NCI-H187 treated with DMSO at 0.1 percent for 48 hours (cell line): Measurements from ENCODE around the gene SH2D5.

Experiments
- DNase-seq: peaks from one replicate; lab custom pipeline; 2025; lab: John Stamatoyannopoulos, UW

Gene SH2D5

DNA sequence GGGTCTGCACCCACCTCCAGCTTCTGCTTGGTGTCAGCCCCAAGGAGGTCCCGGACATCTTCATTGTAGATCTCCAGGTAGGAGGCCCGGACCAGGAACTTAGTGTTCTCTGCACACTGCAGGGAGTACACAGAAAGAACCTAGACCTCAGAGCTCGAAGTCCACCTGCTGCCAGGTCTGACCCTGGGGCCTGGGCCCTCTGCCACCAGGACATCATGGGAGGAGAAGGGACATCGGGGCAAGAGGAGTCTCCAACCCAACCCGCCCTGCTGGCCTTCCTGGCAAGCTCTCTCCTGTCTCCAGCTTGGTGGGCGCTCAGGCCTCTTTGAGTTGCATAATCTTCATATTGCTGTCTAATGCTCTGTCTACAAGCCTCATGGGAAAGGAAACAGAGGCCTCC lies 19.1 kb downstream of the SH2D5 start:
- DNase-seq, result no peak

DNA sequence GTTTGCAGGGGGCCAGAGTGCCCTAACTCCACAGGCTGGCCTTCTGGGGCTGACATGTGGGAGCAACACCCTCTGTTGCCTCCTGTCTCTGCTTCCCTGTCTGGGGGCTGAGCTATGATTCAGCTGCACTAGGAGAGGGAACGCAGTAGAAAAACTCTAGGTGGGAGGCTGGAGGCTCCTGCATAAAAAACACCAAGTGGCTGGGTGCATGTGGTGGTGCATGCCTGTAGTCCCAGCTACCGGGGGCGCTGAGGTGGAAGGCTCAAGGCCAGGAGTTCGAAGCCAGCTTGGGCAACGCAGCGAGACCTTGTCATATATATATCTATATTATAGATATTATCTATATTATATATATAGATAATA lies 20.3 kb downstream of the SH2D5 start:
- DNase-seq, result no peak

DNA sequence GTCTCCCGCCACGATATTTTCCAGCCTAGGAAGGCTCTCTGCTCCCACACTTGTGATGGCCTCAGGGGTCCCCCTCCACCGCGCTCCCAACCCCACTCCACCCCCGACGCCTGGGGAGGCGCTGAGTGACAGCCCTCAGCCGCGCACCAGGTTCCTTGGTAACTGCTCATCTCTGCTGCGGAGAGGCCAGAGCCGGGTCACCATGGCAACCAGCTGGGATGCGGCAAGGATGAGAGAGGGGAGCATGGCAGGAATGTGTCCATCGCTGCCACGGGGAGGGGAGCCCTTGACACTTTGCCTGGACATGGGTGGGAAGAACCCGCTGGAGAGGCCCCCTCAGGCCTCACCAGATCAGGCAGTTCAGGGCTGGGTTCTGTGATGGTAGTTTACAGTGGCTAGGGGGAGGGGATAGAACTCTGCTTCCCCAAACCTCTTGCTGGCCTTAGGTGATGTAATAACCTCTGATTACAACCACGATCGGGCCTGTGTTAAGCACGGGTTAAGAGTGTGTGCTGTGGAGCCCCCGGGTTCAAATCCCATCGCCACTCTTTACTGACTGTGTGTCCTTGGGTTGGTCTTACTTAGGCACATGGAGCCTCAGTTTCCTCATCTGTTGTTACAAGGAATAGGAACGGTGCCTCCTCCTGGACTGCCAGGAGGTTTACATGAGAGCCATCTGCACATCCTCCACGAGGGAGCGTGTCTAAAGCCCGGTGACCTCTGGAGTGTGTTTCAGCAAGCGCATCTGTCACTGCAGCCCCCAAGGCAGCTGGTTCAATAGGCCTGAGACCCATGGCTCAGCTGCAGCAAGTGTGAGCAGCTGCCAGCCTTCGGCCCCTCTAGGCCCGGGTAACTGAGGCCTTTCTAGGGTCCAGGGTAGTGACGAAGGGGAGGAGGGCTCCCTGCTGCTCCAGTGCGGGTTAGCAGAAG lies 21.0 kb downstream of the SH2D5 start:
- DNase-seq, result no peak

- DNase-seq, result no peak
These were observed 21.8 kb downstream of the SH2D5 start for GRCh38 chr1:20710469-20711284.

DNA sequence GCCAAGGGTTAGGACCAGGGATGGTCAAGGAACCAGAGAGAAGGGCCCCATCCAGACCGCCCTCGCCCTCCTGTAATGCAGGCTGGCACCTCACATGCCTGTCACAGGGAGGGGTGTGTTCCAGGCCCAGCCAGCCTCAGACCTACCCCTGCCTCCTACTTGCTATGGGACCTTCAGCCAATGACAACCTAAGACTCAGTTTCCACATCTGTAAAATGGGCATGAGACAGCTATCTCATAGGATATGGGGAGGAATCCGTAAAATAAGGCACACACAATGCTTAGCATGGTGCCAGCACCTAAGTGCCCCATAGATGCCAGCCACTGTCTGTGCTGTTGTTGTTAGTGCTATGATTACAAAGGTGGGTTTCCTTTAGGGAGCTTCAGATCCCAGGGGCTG lies 22.6 kb downstream of the SH2D5 start:
- no peak for DNase-seq

GRCh38 chr1:20708891-20709290 lies 23.6 kb downstream of the SH2D5 start:
- DNase-seq, result no peak

DNA sequence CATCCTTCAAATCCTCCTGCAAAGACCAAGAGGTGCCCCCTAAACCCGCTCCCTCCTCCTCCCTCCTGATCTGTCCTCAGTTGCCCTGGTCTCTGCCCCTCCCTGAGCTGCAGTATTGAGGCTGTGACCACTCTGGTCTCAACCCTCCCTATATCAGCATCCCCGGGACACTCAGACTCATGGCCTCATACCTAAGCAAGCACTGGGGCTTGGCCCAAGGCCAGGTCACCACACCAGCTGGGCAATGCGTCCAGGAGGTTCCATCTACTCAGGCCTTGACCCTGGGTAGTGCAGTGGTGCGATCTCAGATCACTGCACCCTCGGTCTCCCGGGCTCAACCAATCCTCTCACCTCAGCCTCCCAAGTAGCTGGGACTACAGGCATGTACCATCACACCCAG lies 24.4 kb downstream of the SH2D5 start:
- DNase-seq, result no peak

DNA sequence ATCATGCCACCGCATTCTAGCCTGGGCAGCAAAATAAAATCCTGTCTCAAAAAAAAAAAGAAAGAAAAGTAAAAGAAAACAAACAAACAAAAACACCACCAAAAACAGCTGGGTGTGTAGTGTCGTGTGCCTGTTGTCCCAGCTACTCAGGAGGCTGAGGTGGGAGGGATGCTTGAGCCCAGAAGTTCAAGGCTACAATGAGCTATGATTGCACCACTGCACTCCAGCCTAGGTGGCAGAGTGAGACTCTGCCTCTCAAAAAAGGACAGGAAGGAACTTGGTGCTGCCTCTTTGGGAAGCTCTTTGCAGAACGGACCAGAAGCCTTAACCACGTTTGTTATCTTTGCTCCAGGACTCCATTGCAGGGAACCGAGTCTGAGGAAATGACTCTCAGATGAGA lies 25.7 kb downstream of the SH2D5 start:
- DNase-seq, result no peak

DNA sequence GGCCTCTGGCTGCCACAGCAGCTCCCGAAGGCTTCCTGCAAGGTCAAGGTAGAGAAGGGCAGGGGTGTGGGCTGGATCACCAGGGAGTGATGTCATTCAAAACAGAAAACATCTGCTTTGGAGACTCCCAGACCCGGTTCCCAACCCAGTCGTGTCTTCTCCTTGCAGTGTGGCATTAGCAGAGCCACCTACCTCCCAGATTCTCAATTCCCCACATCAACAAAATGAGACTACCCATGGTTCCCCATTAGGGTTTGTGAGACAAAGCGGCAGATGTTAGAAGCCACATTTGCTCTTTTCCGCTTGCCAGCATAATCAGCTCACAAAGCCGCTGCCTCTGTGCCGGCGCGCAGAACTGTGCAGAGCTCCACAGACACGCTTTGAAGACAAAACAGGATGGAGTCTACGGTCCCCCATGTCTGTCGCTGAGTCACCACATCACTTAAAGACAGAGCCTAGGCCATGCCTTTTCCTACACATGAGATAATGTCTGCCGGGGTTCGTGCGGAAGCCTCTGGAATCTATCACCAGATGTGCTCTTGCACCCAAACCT lies 27.2 kb downstream of the SH2D5 start:
- no peak for DNase-seq

GRCh38 chr1:20704390-20705202 lies 27.9 kb downstream of the SH2D5 start:
- no peak for DNase-seq

DNA sequence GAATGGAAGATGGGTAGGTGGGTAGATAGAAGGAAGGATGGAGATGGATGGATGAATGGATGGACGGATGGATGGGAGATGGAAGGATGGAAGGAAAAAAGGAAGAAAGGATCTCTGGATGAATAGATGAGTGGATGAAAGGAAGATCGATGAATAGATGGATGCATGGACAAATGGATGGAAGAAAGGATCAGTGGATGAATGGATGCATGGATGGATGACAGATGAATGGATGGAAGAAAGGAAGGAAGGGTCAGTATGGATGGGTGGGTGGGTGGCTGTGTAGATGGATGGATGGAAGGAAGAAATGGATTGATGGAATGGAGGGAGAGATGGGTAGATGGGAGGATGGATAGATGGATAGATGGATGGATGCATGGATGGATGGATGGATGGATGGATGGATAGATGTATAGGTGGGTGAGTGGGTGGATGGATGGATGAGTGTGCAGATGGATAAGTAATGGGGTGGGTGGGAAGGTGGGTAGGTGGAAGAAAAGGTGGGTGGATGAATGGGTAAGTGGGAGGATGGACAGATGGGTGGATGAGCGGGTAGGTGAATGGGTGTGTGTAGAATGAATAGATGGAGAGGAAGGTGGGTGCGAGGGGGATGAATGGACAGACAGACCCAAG lies 29.3 kb downstream of the SH2D5 start:
- no peak for DNase-seq

- DNase-seq, result no peak
These were observed 30.1 kb downstream of the SH2D5 start for GRCh38 chr1:20702416-20702815.

- no peak for DNase-seq
These were observed 30.7 kb downstream of the SH2D5 start for GRCh38 chr1:20701847-20702246.

GRCh38 chr1:20701446-20701845 lies 31.1 kb downstream of the SH2D5 start:
- no peak for DNase-seq

DNA sequence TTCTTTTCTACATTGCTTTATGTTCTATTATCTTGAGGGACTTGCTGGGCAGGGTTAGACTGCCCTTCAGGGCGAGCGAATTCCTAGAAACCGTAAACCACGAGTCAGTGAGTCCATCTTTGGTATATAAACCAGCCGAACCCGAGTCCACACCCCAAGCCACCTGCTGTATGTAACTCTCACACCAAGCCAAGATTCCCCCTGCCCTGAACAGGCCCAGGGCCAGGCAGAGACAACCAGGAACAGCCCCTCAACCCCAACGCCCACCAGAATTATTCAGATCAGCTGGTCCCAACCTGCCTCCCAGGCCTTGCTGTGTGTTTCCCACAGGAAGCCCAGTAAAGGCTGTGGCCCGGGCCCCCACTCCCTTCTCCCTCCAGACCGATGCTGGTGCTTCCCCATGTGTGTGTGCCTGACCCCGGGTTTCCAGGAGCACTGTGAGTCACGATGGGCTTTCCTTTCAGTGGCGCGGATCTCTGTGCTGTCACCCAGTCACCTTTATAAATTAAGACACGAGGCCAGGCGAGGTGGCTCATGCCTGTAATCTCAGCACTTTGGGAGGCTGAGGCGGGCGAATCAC lies 31.8 kb downstream of the SH2D5 start:
- DNase-seq, result no peak

DNA sequence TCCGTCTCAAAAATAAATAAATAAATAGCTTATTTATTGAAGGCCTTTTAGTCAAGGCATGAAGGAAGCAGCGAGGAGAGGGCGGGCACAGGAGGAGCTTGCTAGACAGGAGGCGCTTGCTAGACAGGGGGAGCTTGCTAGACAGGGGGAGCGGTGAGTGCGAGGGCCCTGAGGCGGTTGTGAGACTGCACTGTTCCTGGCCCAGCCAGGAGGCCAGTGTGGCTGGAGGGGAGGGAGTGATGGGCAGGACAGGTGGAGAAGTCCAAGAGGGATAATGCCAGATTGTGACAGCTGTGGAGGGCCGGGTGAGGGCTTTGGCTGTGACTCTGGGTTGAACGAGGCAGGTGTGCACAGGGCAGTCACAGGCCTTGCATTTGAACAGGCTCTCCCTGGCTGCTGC lies 32.9 kb downstream of the SH2D5 start:
- no peak for DNase-seq

- DNase-seq, result no peak
These were observed 34.1 kb downstream of the SH2D5 start for GRCh38 chr1:20698195-20698910.

GRCh38 chr1:20697563-20697962 lies 34.9 kb downstream of the SH2D5 start:
- DNase-seq, result no peak

DNA sequence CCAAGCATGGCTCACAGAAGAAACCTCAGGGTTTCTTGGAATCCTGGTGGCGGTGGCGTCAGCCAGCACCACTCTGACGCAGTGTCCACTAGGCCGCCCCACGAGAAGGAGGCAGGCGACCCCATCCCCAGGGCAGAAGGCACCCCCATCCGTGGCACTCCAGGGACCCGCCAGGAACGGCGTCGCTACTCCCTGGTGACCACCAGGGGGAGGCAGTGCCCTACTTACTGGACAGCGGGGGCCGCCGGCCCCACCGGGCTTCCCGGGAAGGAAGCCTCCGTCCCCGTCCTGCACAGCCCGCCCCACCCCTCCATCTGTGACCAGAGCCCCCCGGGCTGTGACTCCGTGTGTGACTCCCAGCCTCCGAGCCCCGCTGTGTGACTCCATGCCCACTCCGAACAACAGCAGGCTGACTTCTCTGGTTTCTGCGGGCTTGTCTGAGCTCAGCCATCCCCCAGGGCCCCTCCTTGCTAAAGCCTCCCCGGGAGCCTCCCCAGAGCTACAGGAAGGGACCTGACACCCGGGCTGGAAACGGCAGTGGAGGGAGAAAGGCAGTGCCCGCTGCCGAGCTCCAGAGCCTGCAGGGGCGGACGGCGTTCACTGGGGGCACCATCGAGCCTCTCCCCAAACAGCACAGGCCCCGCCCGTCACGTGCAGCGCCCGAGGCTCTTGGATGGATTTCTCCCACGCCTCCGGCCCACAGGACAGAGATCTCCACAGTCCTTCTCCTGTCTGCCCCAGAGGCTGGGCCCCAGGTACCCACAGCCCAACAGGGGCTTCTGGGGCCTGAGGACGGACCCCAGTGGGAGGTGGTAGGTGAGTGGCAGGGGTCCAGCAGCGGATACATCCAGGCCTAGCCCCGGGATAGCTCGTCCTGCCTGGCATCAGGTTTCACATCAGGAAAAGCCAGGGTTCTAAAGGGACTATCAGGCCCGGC lies 35.8 kb downstream of the SH2D5 start:
- peak; percentile 21 for DNase-seq
